ENCODE data around the gene NBEAL1.
"Not testable (repeated sequence)": the region's sequence is repeated elsewhere in the genome, so short reads cannot be mapped to it uniquely, and the experiment has no call there.

NBEAL1 gene

DNA sequence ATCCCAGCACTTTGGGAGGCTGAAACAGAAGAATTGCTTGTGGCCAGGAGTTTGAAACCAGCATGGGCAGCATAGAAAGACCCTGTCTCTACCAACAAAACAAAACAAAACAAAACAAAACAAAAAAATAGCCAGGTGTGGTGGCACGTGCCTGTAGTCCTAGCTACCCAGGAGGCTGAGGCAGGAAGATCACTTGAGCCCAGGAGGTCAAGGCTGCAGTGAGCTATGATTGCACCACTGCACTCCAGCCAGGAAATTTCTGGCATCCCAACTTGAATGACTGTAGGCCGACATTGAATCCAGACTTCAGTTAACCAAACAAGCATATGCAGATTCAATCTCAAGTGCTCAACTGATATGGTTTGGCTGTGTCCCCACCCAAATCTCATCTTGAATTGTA, 215.0 kb downstream of the NBEAL1 start:
- not testable (repeated sequence) for DNase-seq (ENCODE audit: low spot score)

DNA sequence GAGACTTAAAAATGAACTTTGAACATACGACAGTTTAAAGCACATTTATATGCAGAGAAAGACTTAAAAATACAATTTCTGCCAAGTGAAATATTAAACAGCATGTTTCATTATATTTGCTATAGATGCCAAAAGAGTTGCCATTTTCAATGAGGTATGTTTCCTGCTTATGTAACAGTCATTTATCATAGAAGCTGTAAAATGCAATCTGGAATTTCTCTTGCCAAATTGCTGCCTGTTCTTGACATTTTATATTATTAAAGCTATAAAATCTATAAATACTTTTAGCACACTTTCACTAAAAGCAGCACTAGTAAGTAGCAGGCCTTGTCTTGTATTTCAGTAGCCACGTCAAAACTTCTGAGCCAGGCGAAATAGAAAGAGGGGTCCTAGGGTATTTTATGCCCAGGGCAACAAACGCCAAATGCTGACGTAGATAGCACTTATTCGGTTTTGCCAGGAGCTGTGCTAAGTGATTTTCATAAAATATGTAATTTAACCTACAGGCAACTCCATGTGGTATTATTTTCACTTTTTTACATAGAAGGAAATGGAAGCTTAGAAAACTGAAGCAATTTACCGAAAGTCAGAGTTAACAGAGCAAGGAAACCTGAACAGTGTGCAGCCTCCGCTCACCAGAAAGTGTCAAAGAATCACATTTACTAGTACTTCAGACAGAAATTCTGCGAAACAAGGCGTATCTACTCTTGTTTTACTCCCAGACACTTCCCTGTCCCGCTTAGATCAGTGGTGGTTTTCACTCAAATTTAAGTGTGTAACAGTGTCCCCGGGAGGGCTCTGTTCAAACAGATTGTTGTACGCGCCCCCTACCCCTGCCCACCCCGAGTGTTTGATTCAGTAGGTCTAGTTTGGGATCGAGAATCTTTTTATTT, 222.9 kb downstream of the NBEAL1 start:
- no peak for DNase-seq (ENCODE audit: low spot score)

DNA sequence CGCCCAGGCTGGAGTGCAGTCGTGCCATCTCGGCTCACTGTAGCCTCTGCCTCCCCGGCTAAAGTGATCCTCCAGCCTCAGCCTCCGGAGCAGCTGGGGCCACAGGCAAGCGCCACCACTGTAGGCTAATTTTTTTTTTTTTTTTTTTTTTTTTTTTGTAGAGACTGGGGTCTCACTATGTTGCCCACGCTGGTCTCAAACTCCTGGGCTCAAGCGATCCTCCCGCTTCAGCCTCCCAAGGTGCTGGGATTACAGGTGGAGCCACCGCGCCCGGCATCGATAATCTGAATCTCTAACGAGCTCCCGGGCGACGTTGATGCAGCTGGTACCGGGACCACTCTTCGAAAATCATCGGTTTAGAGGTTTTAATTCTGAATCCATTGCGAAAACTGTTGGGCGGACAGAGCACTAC, 223.6 kb downstream of the NBEAL1 start:
- no peak for DNase-seq (ENCODE audit: low spot score)

DNA sequence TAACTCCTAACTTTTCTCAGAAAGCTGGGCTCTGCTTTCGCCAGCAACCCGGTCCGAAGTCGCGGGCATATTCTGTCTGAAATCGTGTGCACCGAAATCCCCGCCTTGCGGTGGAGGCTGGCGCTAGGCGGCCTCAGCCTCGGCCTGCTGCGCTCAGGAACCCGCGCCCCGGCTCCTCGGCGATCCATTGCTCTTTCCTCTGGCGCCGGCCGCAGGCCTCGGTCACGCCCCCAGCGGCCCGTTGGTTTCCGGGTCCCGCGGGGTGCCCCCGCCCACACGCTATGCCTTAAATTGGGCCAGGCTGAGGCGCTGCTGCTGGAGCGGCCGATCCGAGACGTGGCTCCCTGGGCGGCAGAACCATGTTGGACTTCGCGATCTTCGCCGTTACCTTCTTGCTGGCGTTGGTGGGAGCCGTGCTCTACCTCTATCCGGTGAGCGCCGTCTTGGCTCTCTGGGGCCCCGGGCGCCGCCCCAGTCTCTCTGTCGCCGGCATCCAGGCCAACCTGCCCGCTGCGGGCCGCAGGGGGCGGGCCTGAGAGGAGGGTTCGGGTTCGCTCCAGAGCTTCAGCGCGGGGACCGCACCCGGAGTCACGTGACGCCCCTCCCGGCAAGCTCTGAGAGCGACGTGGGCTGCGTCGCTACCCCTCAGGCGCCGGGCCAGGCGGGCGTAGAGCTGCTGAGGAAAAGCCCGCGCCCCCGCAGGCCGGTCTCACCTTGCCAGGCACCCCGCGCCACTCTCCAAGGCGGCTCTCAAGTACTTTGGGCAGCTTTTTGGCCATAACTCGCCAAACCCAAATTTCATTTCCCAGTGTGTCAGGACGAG, 224.2 kb downstream of the NBEAL1 start, which contains the start of gene CYP20A1:
TSS of gene CYP20A1 (plus strand) at position 315 of the 823 bp plus-strand sequence. CDS start at position 360, 45 bp downstream.
- peak; percentile 97 for DNase-seq (ENCODE audit: low spot score)

DNA sequence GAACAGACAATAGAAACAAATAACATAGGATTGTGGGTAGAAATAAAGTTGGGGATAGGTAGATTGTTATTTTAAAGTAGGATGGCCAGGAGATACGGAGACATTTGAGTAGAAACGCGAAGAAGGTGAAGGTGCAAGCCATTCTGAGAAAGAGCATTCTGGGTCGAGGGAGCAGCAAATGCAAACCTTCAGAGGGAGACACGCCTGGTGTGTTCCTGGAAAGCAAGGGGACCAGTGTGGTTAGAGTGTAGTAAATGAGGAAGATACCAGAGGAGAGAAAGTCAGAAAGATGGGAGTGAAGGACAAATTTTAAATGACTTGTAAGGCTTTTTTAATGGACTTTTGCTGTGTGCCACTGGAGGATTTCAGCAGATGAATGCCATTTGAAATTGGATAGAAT, 225.8 kb downstream of the NBEAL1 start:
- DNase-seq (ENCODE audit: low spot score): peak; percentile 8

DNA sequence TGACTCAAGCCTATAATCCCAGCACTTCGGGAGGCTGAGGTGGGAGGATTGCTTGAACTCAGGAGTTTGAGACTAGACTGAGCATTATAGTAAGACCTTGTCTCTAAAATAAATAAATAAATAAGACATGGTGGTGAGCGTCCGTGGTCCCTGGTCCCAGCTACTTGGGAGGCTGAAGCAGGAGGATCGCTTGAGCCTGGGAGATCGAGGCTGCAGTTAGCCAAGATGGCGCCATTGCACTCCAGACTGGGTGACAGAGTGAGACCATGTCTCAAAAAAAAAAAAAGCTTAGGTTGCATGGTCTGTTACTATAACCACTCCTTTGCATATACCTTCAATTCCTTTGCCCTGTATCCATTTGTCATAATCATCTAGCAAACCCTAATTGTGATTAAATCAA, 227.8 kb downstream of the NBEAL1 start:
- no peak for DNase-seq (ENCODE audit: low spot score)

DNA sequence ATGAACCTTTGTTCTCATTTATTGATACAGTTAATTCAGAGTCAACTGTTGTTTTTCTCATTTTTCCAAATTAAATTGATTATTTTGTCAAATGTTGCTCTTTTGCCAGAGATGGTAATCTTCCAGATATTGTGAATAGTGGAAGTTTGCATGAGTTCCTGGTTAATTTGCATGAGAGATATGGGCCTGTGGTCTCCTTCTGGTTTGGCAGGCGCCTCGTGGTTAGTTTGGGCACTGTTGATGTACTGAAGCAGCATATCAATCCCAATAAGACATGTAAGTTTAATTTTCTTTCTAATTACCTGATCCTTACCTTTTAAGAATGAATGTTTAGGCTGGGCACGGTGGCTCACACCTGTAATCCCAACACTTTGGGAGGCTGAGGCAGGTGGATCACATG, 232.0 kb downstream of the NBEAL1 start:
- DNase-seq (ENCODE audit: low spot score): no peak

DNA sequence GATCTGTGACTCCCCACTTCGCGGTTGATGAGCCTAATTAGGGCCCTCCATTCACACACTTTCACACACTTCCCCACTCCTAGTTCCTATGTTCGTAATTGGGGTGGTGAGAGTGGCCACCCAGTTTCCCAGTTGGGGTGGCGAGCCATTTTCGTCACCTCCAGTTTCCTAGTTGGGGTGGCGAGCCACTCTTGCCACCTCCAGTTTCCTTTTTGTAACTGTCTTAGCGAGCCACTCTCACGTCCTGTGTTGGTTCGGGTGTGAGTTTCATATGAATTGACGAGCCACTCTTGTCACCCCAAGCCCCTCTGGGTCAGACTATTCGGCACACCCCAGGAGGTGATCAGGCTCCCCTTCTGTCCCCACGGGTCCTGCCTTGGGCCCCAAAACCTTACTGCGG, 238.1 kb downstream of the NBEAL1 start:
- no peak for DNase-seq (ENCODE audit: low spot score)

DNA sequence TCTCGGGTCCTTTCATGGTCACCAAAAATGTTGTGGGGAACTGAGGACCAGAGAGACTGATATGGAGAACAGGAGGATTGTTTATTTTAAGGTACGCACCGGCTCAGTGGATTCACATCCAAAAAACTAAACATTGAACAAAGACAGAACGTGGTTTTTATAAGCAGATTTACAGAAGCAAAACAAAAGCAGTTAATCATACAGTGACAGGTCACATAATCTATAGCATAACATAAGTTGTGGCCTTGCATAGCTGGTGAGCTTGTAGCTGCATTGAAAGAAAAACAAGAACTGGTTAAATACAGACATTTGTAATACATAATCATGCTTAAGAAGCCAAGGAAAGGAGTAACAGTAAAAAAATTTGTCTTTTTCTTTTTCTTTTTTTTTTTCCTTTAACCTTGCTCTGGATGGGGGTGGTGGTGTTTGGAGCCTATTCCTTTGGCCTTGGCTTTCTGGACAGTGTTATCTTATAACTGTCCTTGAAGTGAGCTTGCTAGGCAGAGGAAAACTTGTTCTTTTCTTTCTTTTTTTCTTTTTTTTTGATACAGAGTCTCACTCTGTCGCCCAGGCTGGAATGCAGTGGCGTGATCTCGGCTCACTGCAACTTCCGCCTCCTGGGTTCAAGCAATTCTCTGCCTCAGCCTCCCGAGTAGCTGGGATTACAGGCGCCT, 238.9 kb downstream of the NBEAL1 start:
- DNase-seq (ENCODE audit: low spot score): not testable (repeated sequence)

DNA sequence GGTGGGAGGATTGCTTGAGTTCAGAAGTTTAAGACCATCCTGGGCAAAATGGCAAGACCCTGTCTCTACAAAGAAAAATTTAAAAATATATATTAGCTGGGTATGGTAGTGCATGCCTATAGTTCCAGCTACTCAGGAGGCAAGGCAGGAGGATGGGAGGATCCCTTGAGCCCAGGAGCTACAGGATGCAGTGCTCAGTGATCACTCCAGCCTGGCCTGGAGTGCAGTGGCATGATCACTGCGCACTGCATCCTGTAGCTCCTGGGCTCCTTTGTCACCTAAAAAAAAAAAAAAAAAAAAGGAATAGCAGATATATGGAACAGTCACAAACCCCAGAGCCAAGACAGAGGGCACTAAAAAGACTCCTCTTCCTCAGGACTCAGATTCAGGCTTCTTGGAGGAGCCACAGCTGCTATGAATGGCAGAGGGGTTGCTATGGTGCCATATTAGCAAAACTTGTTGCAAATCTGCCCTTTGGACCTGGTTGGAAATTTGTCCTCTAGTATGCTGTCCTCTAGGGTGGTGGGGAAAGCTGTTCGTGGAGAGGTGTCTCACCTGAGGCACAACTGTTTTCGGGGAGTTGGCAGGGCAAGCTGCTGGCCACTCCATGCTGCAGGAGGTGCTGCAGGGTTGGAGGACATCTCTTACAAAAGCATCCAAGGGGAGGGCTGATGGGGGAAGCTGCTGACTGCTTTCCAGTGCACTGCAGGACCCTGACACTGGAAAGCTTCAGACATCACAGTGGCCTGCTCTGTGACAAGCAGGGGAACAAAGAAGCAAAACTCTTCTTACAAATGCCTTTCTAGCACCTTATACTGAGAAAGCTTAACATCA, 246.9 kb downstream of the NBEAL1 start:
- no peak for DNase-seq (ENCODE audit: low spot score)
